BE2C (cell line): ENCODE results near the gene PCGF2.

Source experiments
- DNase-seq: peaks from one replicate; pipeline ENCODE4 v3.0.0-alpha.2; 2020
- H3K27me3 ChIP-seq: fragments of 250-450 bp; sonication (Bioruptor Pico); 2 replicates; pipeline ENCODE4 v1.5.1; 2020; ENCODE audit warnings: mild to moderate bottlenecking
- H3K36me3 ChIP-seq: fragments of 250-450 bp; sonication (Bioruptor Pico); 2 replicates; pipeline ENCODE4 v1.5.1; 2020; ENCODE audit warnings: mild to moderate bottlenecking
- H3K4me1 ChIP-seq: fragments of 250-450 bp; sonication (Bioruptor Pico); 2 replicates; pipeline ENCODE4 v1.5.1; 2020
- H3K4me3 ChIP-seq: 2 replicates; pipeline ENCODE4 v1.5.1; 2011; ENCODE audit warnings: low read depth, low read length
- H3K9me3 ChIP-seq: fragments of 250-450 bp; sonication (Bioruptor Pico); 2 replicates; pipeline ENCODE4 v1.5.1; 2020
- TF ChIP-seq, protein P1 (sequence below): IDR thresholded peaks from 2 replicates; pipeline ENCODE4 v1.5.1; 2012; ENCODE audit warnings: mild to moderate bottlenecking, low read depth, low read length

PCGF2 gene

DNA sequence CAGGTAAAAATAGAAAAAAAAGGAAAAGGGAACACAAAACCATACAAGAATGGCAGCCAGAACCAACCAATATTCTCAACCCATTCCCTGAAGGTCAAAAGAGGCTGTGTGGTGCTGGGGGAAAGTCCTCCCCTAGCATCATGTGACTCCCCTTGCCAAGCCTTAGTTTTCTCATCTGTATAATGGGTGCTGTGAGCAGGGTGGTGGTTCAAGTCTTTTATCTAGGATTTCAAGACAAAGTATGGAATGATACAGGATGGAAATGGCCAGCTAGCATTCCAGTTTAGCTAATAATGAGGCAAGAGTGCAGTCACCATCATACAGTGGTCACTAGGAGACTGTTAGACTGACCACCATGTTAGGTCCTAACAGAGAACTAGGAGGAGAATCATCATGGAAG lies 25.1 kb upstream of the PCGF2 start:
- no peaks in the 10 kb centered on the region for H3K4me1 ChIP-seq
- peaks cover 77% of the 10 kb centered on the region for H3K36me3 ChIP-seq
- H3K4me3 ChIP-seq: no peak overlapping the region
- no peaks in the 10 kb centered on the region for H3K27me3 ChIP-seq
- TF ChIP-seq, protein P1, sequence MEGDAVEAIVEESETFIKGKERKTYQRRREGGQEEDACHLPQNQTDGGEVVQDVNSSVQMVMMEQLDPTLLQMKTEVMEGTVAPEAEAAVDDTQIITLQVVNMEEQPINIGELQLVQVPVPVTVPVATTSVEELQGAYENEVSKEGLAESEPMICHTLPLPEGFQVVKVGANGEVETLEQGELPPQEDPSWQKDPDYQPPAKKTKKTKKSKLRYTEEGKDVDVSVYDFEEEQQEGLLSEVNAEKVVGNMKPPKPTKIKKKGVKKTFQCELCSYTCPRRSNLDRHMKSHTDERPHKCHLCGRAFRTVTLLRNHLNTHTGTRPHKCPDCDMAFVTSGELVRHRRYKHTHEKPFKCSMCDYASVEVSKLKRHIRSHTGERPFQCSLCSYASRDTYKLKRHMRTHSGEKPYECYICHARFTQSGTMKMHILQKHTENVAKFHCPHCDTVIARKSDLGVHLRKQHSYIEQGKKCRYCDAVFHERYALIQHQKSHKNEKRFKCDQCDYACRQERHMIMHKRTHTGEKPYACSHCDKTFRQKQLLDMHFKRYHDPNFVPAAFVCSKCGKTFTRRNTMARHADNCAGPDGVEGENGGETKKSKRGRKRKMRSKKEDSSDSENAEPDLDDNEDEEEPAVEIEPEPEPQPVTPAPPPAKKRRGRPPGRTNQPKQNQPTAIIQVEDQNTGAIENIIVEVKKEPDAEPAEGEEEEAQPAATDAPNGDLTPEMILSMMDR: no peak
- DNase-seq: no peak
- no peaks in the 10 kb centered on the region for H3K9me3 ChIP-seq

DNA sequence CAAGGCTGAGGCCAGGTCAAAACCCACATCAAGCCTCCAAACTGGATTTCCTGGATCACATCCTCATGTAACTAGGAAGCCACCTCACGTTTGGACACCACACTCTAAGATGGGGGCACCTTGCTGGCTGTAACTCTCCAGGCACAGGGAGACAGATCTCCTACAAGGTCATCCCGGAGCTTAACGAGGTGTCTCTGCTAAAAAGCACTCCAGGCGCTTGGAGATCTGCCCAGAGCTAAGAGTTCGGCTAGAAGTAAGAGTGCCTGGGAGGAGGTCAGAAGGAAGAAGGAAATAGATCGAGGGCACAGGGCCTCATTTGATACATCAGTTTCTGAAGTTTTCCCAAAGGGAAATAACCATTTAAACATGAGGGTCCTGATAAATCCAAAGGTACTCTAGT lies 20.3 kb upstream of the PCGF2 start:
- Histone ChIP-seq H3K27me3 (no peaks in the 10 kb centered on the region), H3K36me3 (peaks cover 74% of the 10 kb centered on the region), H3K4me3 (no peak overlapping the region), H3K9me3 (no peaks in the 10 kb centered on the region), H3K4me1 (no peaks in the 10 kb centered on the region)
- no peak for DNase-seq
- TF ChIP-seq, protein P1: no peak

DNA sequence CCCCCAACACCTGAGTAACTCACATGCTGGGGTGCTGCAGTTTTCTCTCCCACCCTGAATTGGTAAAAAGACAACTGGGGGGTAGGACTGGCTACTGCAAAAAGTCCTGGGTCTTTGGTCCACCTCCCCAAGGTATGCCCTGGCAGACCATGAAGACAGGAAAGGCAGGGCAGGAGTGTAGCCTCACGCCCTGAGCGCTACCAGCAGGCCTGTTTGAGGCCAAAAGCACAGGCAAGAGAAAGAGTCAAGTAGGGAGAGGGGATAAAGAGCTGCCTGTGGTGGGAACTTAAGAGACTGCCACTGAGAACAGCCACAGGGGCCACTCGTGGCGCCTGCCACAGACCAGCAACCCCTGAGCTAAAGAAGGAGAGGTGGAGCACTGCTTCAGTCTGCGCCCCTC lies 18.2 kb upstream of the PCGF2 start:
- H3K4me1 ChIP-seq: no peaks in the 10 kb centered on the region
- no peaks in the 10 kb centered on the region for H3K9me3 ChIP-seq
- H3K27me3 ChIP-seq: no peaks in the 10 kb centered on the region
- no peak overlapping the region for H3K4me3 ChIP-seq
- H3K36me3 ChIP-seq: peaks cover 74% of the 10 kb centered on the region
- TF ChIP-seq, protein P1: no peak
- no peak for DNase-seq

DNA sequence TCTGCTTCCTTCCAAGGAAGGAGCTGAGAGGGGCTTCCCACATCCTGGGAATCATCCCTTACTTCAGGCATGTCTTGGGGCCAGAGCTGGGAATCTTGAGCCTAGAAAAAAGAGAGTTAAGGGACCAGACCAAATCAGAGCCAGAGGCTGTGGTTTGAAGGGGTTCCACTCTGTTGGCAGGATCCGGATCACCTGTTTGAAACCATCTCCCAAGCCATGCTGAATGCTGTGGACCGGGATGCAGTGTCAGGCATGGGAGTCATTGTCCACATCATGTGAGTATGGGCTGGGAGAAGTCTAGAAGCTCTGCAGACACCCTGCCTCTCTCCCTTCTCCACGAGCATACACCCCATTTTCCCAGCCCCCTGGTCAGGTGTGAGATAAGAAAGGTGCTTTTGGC lies 14.1 kb upstream of the PCGF2 start:
- H3K4me1 ChIP-seq: no peaks in the 10 kb centered on the region
- TF ChIP-seq, protein P1: no peak
- no peaks in the 10 kb centered on the region for H3K27me3 ChIP-seq
- H3K36me3 ChIP-seq: peaks cover 76% of the 10 kb centered on the region
- no peak for DNase-seq
- H3K4me3 ChIP-seq: no peak overlapping the region
- H3K9me3 ChIP-seq: no peaks in the 10 kb centered on the region

DNA sequence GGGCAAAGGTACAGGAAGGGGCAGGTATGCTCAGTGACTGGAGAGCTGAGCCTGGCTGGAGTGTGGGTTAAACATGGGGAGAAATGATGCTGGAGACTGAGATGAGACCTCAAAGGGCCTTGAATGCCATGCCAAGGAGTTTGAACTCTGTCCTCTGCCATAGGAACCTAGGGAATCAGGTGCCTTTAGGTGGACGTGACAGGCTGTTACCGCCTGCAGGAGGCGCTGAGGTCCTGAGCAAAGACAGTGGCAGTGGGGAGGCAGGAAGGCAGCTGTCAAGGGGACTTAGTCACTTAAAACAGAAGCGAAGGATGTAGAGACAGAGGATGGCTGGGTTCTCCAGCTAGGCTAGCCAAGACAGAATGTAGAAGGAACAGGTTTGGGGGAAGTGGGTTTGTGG lies 13.5 kb upstream of the PCGF2 start:
- TF ChIP-seq, protein P1: peak; percentile 68
- Histone ChIP-seq H3K4me1 (no peaks in the 10 kb centered on the region), H3K9me3 (no peaks in the 10 kb centered on the region), H3K36me3 (peaks cover 79% of the 10 kb centered on the region), H3K27me3 (no peaks in the 10 kb centered on the region), H3K4me3 (no peak overlapping the region)
- peak; percentile 68 for DNase-seq

DNA sequence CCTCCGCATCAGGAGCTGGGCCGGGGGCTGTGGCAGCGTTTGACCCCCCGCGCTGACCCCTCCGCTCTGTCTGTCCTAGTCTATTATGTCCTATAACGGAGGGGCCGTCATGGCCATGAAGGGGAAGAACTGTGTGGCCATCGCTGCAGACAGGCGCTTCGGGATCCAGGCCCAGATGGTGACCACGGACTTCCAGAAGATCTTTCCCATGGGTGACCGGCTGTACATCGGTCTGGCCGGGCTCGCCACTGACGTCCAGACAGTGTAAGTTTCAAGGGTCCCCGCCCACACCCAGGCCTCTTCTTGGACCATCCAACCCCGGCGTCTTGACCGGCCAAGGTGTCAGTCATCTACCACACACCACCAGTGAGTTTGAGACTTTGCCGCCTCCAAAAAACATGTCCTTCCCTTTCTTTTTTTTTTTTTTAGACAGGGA lies 5.0 kb upstream of the PCGF2 start:
- H3K27me3 ChIP-seq: no peaks in the 10 kb centered on the region
- no peaks in the 10 kb centered on the region for H3K9me3 ChIP-seq
- peaks cover 37% of the 10 kb centered on the region for H3K36me3 ChIP-seq
- no peak for DNase-seq
- TF ChIP-seq, protein P1: no peak
- H3K4me1 ChIP-seq: peaks cover 7% of the 10 kb centered on the region
- H3K4me3 ChIP-seq: peak overlapping the region; percentile 96
